ENCODE measurements around the gene S1PR2.
"Not testable (repeated sequence)": the region's sequence is repeated elsewhere in the genome, so short reads cannot be mapped to it uniquely, and the experiment has no call there.

S1PR2 gene

DNA sequence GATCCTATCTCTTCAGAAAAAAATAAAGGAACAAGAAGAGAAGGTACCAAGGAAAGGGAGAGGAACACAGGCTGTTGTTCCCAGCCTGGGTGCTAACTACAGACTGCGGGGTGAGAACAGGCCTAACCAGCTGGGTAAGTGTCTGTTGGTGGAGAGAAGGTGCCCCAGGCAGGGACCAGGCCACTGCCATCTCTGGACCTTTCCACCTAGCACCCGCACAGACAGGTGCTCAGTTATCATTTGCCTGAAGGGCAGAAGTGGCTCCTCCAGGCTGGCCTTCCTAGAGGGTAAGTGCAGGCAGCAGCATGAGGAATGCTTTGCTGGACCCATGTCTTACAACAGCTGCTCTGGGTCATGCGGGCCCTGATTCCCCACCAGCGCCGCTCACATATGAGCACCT is 46.5 kb downstream of the S1PR2 start:
- no peak for DNase-seq

DNA sequence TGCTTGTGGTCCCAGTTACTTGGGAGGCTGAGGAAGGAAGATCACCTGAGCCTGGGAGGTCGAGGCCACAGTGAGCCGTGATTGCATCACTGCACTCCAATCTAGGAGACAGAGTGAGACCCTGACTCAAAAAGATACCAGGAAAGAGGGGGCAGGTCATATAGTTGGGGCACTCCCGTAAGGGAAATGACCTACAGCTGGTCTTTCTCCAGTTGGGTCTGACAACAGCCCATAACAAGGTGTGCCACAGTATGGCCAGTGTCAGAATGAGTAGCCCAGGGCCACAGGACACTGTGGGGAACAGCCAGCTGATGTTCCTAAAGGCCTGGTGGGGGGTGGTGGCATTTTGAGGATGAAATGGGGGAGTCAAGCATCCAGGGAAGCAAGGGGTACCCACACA is 47.2 kb downstream of the S1PR2 start:
- DNase-seq, result no peak

DNA sequence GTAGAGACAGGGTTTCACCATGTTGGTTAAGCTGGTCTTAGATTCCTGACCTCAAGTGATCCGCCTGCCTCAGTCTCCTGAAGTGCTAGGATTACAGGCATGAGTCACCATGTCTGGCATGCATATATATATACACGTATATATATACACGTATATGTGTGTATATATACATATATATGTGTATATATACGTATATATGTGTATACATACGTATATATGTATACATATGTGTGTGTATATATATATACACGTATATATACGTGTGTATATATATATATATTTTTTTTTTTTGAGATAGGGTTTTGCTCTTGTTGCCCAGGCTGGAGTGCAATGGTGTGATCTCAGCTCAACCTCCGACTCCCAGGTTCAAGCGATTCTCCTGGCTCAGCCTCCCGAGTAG is 48.3 kb downstream of the S1PR2 start:
- DNase-seq, result no peak

- no peak for DNase-seq
Measured at GRCh38 chr19:10182076-10182475, 49.1 kb downstream of the S1PR2 start.

GRCh38 chr19:10180459-10180858 is 50.7 kb downstream of the S1PR2 start:
- DNase-seq, result no peak

DNA sequence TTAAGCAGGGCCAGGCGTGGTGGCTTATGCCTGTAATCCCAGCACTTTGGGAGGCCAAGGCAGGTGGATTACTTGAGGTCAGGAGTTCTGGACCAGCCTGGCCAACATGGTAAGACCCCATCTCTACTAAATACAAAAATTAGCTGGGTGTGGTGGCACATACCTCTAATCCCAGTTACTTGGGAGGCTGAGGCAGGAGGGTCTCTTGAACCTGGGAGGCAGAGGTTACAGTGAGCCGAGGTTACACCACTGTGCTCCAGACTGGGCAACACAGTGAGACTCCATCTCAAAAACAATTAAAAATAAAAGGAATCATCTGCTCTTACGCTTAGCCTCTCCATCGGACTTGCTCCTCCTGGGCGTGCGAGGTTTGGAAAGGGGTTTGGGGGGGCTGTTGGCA is 51.1 kb downstream of the S1PR2 start:
- not testable (repeated sequence) for DNase-seq

DNA sequence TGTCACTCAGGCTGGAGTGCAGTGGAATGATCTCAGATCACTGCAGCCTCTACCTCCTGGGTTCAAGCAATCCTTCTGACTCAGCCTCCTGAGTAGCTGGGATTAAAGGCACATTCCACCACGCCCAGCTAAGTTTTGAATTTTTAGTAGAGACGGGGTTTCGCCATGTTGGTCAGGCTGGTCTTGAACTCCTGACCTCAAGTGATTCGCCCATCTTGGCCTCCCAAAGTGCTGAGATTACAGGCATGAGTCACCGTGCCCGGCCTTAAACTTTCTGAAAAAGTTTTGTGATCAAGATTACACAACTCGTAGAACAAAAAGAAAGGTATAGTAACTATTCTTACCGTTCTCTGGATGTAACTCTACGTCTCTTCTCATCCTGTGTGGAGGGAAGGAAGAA is 57.6 kb downstream of the S1PR2 start:
- DNase-seq, result no peak

All from NCI-H524 (cell line).